T-helper 1 cell treated with Interleukin-12 subunit alpha and Interleukin-12 subunit beta and Interleukin-4 antibody, amounts not matched to agents 30 μg/mL and 1 μg/mL, for 36 hours (primary cell): ENCODE data around the gene NTN5.
"Not testable (repeated sequence)": the region's sequence is repeated elsewhere in the genome, so short reads cannot be mapped to it uniquely, and the experiment has no call there.

ENCODE experiments used
- H3K27ac Mint-ChIP-seq: one replicate; pipeline ENCODE4 v1.8.0; 2021; ENCODE audit warnings: mild to moderate bottlenecking, mixed read lengths
- H3K27me3 Mint-ChIP-seq: one replicate; pipeline ENCODE4 v1.8.0; 2021; ENCODE audit warnings: low read depth, mixed read lengths
- H3K36me3 Mint-ChIP-seq: one replicate; pipeline ENCODE4 v1.8.0; 2021; ENCODE audit warnings: low read depth, mixed read lengths
- H3K4me1 Mint-ChIP-seq: one replicate; pipeline ENCODE4 v1.8.0; 2021; ENCODE audit warnings: low read depth, mixed read lengths
- H3K4me3 Mint-ChIP-seq: one replicate; pipeline ENCODE4 v1.8.0; 2021; ENCODE audit warnings: mild to moderate bottlenecking, moderate library complexity, mixed read lengths
- H3K9me3 Mint-ChIP-seq: one replicate; pipeline ENCODE4 v1.8.0; 2021; ENCODE audit warnings: mixed read lengths

The NTN5 gene, protein sequence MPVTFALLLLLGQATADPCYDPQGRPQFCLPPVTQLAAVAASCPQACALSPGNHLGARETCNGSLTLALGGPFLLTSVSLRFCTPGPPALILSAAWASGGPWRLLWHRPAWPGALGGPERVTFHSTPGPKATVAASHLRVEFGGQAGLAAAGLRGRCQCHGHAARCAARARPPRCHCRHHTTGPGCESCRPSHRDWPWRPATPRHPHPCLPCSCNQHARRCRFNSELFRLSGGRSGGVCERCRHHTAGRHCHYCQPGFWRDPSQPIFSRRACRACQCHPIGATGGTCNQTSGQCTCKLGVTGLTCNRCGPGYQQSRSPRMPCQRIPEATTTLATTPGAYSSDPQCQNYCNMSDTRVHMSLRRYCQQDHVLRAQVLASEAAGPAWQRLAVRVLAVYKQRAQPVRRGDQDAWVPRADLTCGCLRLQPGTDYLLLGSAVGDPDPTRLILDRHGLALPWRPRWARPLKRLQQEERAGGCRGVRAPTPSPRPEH

DNA sequence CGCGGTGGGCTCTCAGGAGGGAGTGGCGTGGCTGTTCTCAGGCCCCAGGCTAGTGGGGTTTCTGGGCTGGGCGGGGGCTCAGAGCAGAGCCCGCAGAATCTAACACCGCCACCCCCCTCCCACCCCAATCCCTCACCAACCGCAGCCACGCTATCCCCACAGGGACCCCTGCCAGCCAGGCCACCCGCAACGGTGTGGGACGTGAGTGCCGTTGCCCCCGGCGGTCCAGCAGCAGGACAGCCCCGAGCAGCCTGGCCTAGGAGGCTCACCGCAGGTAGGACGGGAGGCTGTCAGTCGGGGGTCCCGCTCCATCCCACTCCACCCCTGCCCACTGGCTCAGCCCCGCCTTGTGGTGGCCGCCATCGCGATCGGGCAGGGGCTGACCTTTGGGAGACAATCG lies at the start of gene NTN5:
Gene NTN5 (minus strand): TSS at position 24 of the 400 bp plus-strand sequence. CDS start 2,031 bp downstream, outside the sequence.
- H3K9me3 Mint-ChIP-seq: peaks cover 6% of the 10 kb centered on the region
- no peak within 1 kb of the TSS for H3K27ac Mint-ChIP-seq
- no peaks in the 10 kb centered on the region for H3K27me3 Mint-ChIP-seq
- H3K36me3 Mint-ChIP-seq: peaks cover 2% of the 10 kb centered on the region
- H3K4me3 Mint-ChIP-seq: no peak within 1 kb of the TSS
- peaks cover 7% of the 10 kb centered on the region for H3K4me1 Mint-ChIP-seq

- Mint-ChIP-seq H3K9me3 (peaks cover 23% of the 10 kb centered on the region), H3K36me3 (peaks cover 19% of the 10 kb centered on the region), H3K4me1 (peaks cover 29% of the 10 kb centered on the region), H3K27ac (peak overlapping the region; percentile 36), H3K4me3 (no peak overlapping the region), H3K27me3 (no peaks in the 10 kb centered on the region)
Measured at GRCh38 chr19:48722196-48722708, 49.4 kb upstream of the NTN5 start.

DNA sequence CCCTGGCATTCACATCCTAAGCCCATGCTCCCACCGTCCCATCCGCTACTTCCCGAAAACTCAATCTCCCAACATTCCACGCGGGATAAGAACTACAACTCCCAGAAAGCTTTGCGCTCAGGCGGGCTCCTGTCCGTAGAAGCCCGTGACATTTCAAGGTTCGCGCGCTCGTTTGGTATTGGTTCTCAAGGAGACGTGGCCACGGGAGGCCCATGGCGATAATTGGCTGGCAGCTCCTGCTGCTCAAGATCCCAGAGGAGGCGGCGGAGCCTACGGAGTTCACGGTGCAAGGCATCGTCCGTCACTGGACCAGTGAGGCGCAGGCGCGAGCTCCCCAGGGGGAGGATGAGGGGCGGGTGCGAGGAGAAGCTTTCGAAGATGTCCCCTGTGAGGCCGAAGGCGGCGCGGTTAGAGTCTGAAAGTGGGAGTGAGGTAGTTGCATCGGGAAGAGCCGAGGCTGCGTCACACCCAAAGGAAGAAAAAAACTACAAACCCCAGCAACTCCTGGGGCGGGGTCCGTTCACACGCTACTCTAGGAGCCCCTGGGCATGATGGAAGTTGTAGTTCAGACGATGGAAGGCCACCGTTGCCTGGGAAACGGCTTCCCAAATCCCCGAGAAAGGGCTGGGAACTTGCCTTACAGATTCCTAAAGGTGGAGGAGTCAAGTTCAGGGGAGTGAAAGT lies 47.9 kb upstream of the NTN5 start:
- peaks cover 8% of the 10 kb centered on the region for H3K36me3 Mint-ChIP-seq

DNA sequence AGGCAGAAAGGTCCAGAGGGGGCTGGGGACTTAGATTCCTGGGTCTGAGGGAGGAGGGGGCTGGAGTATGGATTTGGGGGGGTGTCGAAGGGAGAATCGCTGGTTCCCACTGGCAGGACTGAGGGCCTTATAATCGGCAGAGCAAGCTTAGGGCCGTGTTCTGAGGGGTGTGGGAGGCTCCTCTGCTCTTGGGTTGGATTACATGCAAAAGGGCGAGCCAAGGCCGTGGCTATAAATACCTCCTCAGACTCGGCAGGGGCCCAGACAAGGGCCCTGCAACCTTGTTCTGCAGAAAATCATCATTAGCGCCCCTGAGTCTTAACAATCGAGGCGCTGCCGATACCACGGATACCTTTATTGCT lies 47.4 kb upstream of the NTN5 start:
- H3K27ac Mint-ChIP-seq: peak overlapping the region; percentile 99
- H3K9me3 Mint-ChIP-seq: peaks cover 7% of the 10 kb centered on the region
- peak overlapping the region; percentile 94 for H3K4me3 Mint-ChIP-seq
- H3K4me1 Mint-ChIP-seq: peaks cover 18% of the 10 kb centered on the region
- H3K36me3 Mint-ChIP-seq: peaks cover 6% of the 10 kb centered on the region
- H3K27me3 Mint-ChIP-seq: no peaks in the 10 kb centered on the region

More for the DNA sequence above, 47.9 kb upstream of the NTN5 start:
- Mint-ChIP-seq H3K4me1 (peaks cover 22% of the 10 kb centered on the region), H3K27ac (peak overlapping the region; percentile 99), H3K27me3 (no peaks in the 10 kb centered on the region), H3K4me3 (peak overlapping the region; percentile 94), H3K9me3 (peaks cover 12% of the 10 kb centered on the region)

- peaks cover 16% of the 10 kb centered on the region for H3K4me1 Mint-ChIP-seq
- no peaks in the 10 kb centered on the region for H3K36me3 Mint-ChIP-seq
- peaks cover under 1% of the 10 kb centered on the region for H3K9me3 Mint-ChIP-seq
- H3K27ac Mint-ChIP-seq: peak within 1 kb of the TSS; percentile 99
- no peaks in the 10 kb centered on the region for H3K27me3 Mint-ChIP-seq
- H3K4me3 Mint-ChIP-seq: peak within 1 kb of the TSS; percentile 94
Measured at GRCh38 chr19:48719263-48720171, 46.7 kb upstream of the NTN5 start, which contains the start of gene MAMSTR. TSS of gene MAMSTR (minus strand) at chr19:48719725. CDS start at chr19:48719031, 694 bp downstream.

- H3K27me3 Mint-ChIP-seq: no peaks in the 10 kb centered on the region
- H3K36me3 Mint-ChIP-seq: no peaks in the 10 kb centered on the region
- H3K9me3 Mint-ChIP-seq: no peaks in the 10 kb centered on the region
- no peak overlapping the region for H3K27ac Mint-ChIP-seq
- H3K4me3 Mint-ChIP-seq: no peak overlapping the region
- H3K4me1 Mint-ChIP-seq: peaks cover 14% of the 10 kb centered on the region
Measured at GRCh38 chr19:48718711-48719231, 46.0 kb upstream of the NTN5 start.

- not testable (repeated sequence) for H3K36me3 Mint-ChIP-seq, H3K4me3 Mint-ChIP-seq, H3K27ac Mint-ChIP-seq, H3K27me3 Mint-ChIP-seq, H3K9me3 Mint-ChIP-seq
- peaks cover 16% of the 10 kb centered on the region for H3K4me1 Mint-ChIP-seq
Measured at GRCh38 chr19:48718106-48718505, 45.3 kb upstream of the NTN5 start.

GRCh38 chr19:48716562-48717291 lies 43.9 kb upstream of the NTN5 start:
- Mint-ChIP-seq H3K4me3 (peak overlapping the region; percentile 55), H3K9me3 (no peaks in the 10 kb centered on the region), H3K27ac (no peak overlapping the region), H3K36me3 (no peaks in the 10 kb centered on the region), H3K4me1 (peaks cover 16% of the 10 kb centered on the region), H3K27me3 (no peaks in the 10 kb centered on the region)

- Mint-ChIP-seq H3K27me3 (no peaks in the 10 kb centered on the region), H3K4me1 (peaks cover 10% of the 10 kb centered on the region), H3K27ac (no peak overlapping the region), H3K4me3 (no peak overlapping the region), H3K9me3 (no peaks in the 10 kb centered on the region), H3K36me3 (no peaks in the 10 kb centered on the region)
Measured at GRCh38 chr19:48715681-48716171, 42.9 kb upstream of the NTN5 start.

DNA sequence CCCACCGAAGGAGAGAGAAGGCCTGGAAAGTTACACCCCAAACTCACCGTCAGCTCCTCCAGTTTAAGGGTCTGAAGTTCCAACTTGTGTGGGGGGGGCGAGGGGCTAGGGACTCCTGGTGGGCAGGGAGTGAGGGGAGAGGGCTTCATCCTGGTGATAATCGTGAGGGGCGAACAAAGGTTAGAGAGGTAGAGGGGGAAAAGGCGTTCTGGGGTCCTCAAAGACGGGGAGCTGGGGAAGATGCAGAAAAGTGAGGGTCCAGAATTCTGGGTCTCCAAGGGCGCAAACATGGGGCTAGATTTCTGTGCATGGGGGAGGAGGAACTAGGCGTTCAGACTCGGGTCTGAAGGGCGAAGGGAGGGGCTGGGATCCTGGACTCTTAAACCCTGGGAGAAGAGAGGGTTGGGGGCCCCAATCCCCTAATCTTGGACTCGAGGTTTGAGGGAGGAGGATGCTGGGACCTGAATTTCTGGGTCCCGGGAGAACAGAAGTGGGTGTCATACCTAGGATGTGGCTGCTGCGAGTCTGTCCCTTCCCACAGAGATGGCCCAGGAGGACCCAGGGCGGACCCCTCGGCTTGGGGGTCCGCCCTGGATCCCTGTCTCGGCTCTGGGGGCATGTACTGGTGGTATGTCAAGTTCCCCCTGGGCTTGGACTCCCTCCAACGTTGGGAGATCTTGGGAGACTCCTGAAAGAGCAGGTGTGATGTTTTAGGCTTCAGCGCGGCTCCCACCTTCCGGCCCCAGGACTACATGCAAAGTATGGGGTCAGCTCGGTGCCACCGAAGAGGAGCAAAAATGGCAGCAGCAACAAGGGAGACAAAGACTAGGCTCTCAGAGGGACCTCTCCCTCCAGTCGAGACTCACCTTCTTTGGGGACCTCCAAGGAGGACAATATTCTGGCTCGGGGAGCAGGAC lies 42.2 kb upstream of the NTN5 start:
- Mint-ChIP-seq H3K4me3 (peak overlapping the region; percentile 84), H3K27me3 (no peaks in the 10 kb centered on the region), H3K9me3 (no peaks in the 10 kb centered on the region), H3K27ac (peak overlapping the region; percentile 74), H3K4me1 (peaks cover 5% of the 10 kb centered on the region), H3K36me3 (no peaks in the 10 kb centered on the region)

- Mint-ChIP-seq H3K27me3 (no peaks in the 10 kb centered on the region), H3K27ac (peak overlapping the region; percentile 74), H3K4me3 (peak overlapping the region; percentile 84), H3K4me1 (peaks cover 5% of the 10 kb centered on the region), H3K36me3 (no peaks in the 10 kb centered on the region), H3K9me3 (no peaks in the 10 kb centered on the region)
Measured at GRCh38 chr19:48713864-48714755, 41.3 kb upstream of the NTN5 start.
